Inflammatory macrophage treated with lipopolysaccharide for 1 hour (primary cell): ENCODE data around the gene ADAMTSL2.

ENCODE experiments used
- DNase-seq, 2 donors: peaks; one replicate each; pipeline ENCODE4 v3.0.0-alpha.2; 2020 to 2022

The ADAMTSL2 gene

GRCh38 chr9:133609311-133610098 is 75.0 kb downstream of the ADAMTSL2 start, which contains the start of gene FAM163B:
TSS of gene FAM163B (minus strand) at chr9:133609389. CDS start at chr9:133580223, 29,166 bp downstream.
- no peak for DNase-seq

- no peak for DNase-seq
Measured at GRCh38 chr9:133610845-133611244, 76.3 kb downstream of the ADAMTSL2 start.

GRCh38 chr9:133612051-133612450 is 77.5 kb downstream of the ADAMTSL2 start:
- no peak for DNase-seq

GRCh38 chr9:133612816-133613215 is 78.3 kb downstream of the ADAMTSL2 start:
- DNase-seq: no peak

GRCh38 chr9:133613432-133613831 is 78.9 kb downstream of the ADAMTSL2 start:
- DNase-seq: no peak

GRCh38 chr9:133614056-133614455 is 79.6 kb downstream of the ADAMTSL2 start:
- DNase-seq: no peak

- DNase-seq: no peak
Measured at GRCh38 chr9:133614678-133615077, 80.2 kb downstream of the ADAMTSL2 start.

- no peak for DNase-seq
Measured at GRCh38 chr9:133615186-133615585, 80.7 kb downstream of the ADAMTSL2 start.

GRCh38 chr9:133615606-133616188 is 81.2 kb downstream of the ADAMTSL2 start:
- DNase-seq: no peak

GRCh38 chr9:133616643-133617405 is 82.3 kb downstream of the ADAMTSL2 start:
- no peak for DNase-seq

- DNase-seq: no peak
Measured at GRCh38 chr9:133618726-133619125, 84.2 kb downstream of the ADAMTSL2 start.

- DNase-seq: peak; percentile 7 to 21
Measured at GRCh38 chr9:133619791-133620190, 85.3 kb downstream of the ADAMTSL2 start.

- DNase-seq: no peak
Measured at GRCh38 chr9:133621725-133622267, 87.3 kb downstream of the ADAMTSL2 start.

GRCh38 chr9:133622555-133622954 is 88.1 kb downstream of the ADAMTSL2 start:
- no peak for DNase-seq
